BLaER1 treated with 17β-estradiol and CSF1 and Interleukin-3, amounts not matched to agents 10 nM and 100 nM (cell line): ENCODE data around the gene USP32.

Source experiments
- H3K27ac ChIP-seq, 11 experiments: shearing (Covaris generic); formaldehyde crosslinking; 2 replicates each; pipeline ENCODE4 v1.8.1; 2022
- H3K27me3 ChIP-seq, 11 experiments: shearing (Covaris generic); formaldehyde crosslinking; 2 replicates each; pipeline ENCODE4 v1.8.1; 2022
- H3K36me3 ChIP-seq, 11 experiments: shearing (Covaris generic); formaldehyde crosslinking; 2 replicates each; pipeline ENCODE4 v1.8.1; 2022
- H3K4me1 ChIP-seq, 10 experiments: shearing (Covaris generic); formaldehyde crosslinking; 2 replicates each; pipeline ENCODE4 v1.8.1; 2022
- H3K4me2 ChIP-seq, 11 experiments: shearing (Covaris generic); formaldehyde crosslinking; 2 replicates each; pipeline ENCODE4 v1.8.1; 2022
- H3K4me3 ChIP-seq, 10 experiments: shearing (Covaris generic); formaldehyde crosslinking; 2 replicates each; pipeline ENCODE4 v1.8.1; 2022
- H3K9ac ChIP-seq, 11 experiments: shearing (Covaris generic); formaldehyde crosslinking; 2 replicates each; pipeline ENCODE4 v1.8.1; 2022
- H3K9me3 ChIP-seq, 11 experiments: shearing (Covaris generic); formaldehyde crosslinking; replicated peaks in 1 of 11; 2 replicates each; pipeline ENCODE4 v1.8.1; 2022
- H4K20me1 ChIP-seq, 11 experiments: shearing (Covaris generic); formaldehyde crosslinking; 2 replicates each; pipeline ENCODE4 v1.8.1; 2022
- Cebpa-rat ChIP-seq, 11 experiments: shearing (Covaris generic); IDR thresholded peaks; 2 replicates each; pipeline ENCODE4 v1.8.1; 2022

The USP32 gene

GRCh38 chr17:60174035-60174434, 217.9 kb downstream of the USP32 start:
- Histone ChIP-seq H3K9ac (no peak overlapping the region), H4K20me1 (peaks cover 0 to 21% (median 0%) of the 10 kb centered on the region in 11 experiments; a peak in 4 of 22 replicates), H3K4me2 (0 out of 22 replicates have a peak overlapping the region, but pooled peaks of 1 of the 11 experiments have one; percentile 27), H3K4me1 (peaks cover 13 to 55% (median 31%) of the 10 kb centered on the region in 10 experiments), H3K4me3 (no peak overlapping the region), H3K27me3 (no peaks in the 10 kb centered on the region), H3K27ac (no peak overlapping the region), H3K36me3 (peaks cover 9 to 41% (median 20%) of the 10 kb centered on the region in 11 experiments; a peak in 20 of 22 replicates), H3K9me3 (no peaks in the 10 kb centered on the region)
- no peak for TF ChIP-seq Cebpa-rat (IDR thresholded peaks at IDR 0.05)

GRCh38 chr17:60173304-60173819, 218.6 kb downstream of the USP32 start:
- Histone ChIP-seq H3K27me3 (no peaks in the 10 kb centered on the region), H3K4me3 (no peak overlapping the region), H4K20me1 (peaks cover 0 to 21% (median 0%) of the 10 kb centered on the region in 11 experiments; a peak in 4 of 22 replicates), H3K36me3 (peaks cover 2 to 34% (median 14%) of the 10 kb centered on the region in 11 experiments; a peak in 19 of 22 replicates), H3K9ac (no peak overlapping the region), H3K4me1 (peaks cover 13 to 58% (median 31%) of the 10 kb centered on the region in 10 experiments), H3K9me3 (no peaks in the 10 kb centered on the region), H3K27ac (no peak overlapping the region), H3K4me2 (peak overlapping the region in 2 of 11 experiments; percentile 6 to 27; a peak in 2 of 22 replicates)
- TF ChIP-seq Cebpa-rat (IDR thresholded peaks at IDR 0.05): no peak

DNA sequence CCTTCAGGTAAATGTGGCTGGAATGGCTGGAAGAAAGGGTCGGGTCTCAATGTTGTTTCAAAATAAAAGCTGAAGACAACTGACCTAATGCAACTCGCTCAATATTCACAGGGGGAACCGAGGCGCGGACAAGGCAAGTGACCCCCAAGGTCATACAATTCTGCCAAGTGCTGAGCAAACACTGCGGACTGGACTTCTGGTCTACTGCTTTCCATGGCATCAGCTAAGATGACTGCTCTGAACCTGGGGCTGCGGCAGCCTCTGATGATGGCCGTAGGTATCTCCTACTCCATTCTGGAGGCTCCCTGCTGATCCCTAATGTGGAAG, 220.2 kb downstream of the USP32 start:
- H3K36me3 ChIP-seq: peaks cover 0 to 22% (median 5%) of the 10 kb centered on the region in 11 experiments; a peak in 10 of 22 replicates
- no peak for TF ChIP-seq Cebpa-rat (IDR thresholded peaks at IDR 0.05)
- H3K27ac ChIP-seq: peak overlapping the region in 3 of 11 experiments; percentile 14 to 57 (median 53); a peak in 1 of 22 replicates
- no peaks in the 10 kb centered on the region for H3K9me3 ChIP-seq
- H3K9ac ChIP-seq: no peak overlapping the region
- H3K27me3 ChIP-seq: no peaks in the 10 kb centered on the region
- peaks cover 13 to 68% (median 31%) of the 10 kb centered on the region in 10 experiments for H3K4me1 ChIP-seq
- H3K4me3 ChIP-seq: no peak overlapping the region
- H4K20me1 ChIP-seq: peaks cover 0 to 20% (median 0%) of the 10 kb centered on the region in 11 experiments; a peak in 4 of 22 replicates
- H3K4me2 ChIP-seq: peak overlapping the region in 1 of 11 experiments; percentile 41; a peak in 2 of 22 replicates

- TF ChIP-seq Cebpa-rat (IDR thresholded peaks at IDR 0.05): 0 out of 22 replicates have a peak, but pooled peaks of 1 of the 11 experiments have one; percentile 1
- peak overlapping the region; percentile 15 to 83 (median 68) for H3K4me2 ChIP-seq
- no peak overlapping the region for H3K9ac ChIP-seq
- H3K36me3 ChIP-seq: peaks cover 0 to 16% (median 0%) of the 10 kb centered on the region in 11 experiments; a peak in 4 of 22 replicates
- H3K27me3 ChIP-seq: no peaks in the 10 kb centered on the region
- peaks cover 13 to 74% (median 35%) of the 10 kb centered on the region in 10 experiments for H3K4me1 ChIP-seq
- H3K4me3 ChIP-seq: no peak overlapping the region
- no peaks in the 10 kb centered on the region for H3K9me3 ChIP-seq
- peak overlapping the region in 8 of 11 experiments; percentile 13 to 74 (median 55); a peak in 10 of 22 replicates for H3K27ac ChIP-seq
- peaks cover 0 to 16% (median 0%) of the 10 kb centered on the region in 11 experiments; a peak in 4 of 22 replicates for H4K20me1 ChIP-seq
These were observed 220.8 kb downstream of the USP32 start for GRCh38 chr17:60170835-60171752.

GRCh38 chr17:60169921-60170817, 221.8 kb downstream of the USP32 start:
- peak in 2 of 11 experiments; percentile 38 to 39; a peak in 2 of 22 replicates for TF ChIP-seq Cebpa-rat (IDR thresholded peaks at IDR 0.05)
- peak overlapping the region in 10 of 11 experiments; percentile 6 to 74 (median 53); a peak in 18 of 22 replicates for H3K27ac ChIP-seq
- H3K36me3 ChIP-seq: peaks cover 0 to 9% (median 0%) of the 10 kb centered on the region in 11 experiments; a peak in 3 of 22 replicates
- peaks cover 0 to 16% (median 0%) of the 10 kb centered on the region in 11 experiments; a peak in 4 of 22 replicates for H4K20me1 ChIP-seq
- H3K9ac ChIP-seq: peak overlapping the region in 3 of 11 experiments; percentile 14 to 33 (median 28); a peak in 2 of 22 replicates
- H3K27me3 ChIP-seq: no peaks in the 10 kb centered on the region
- H3K4me1 ChIP-seq: peaks cover 13 to 83% (median 44%) of the 10 kb centered on the region in 10 experiments
- H3K4me2 ChIP-seq: peak overlapping the region; percentile 15 to 83 (median 68)
- H3K9me3 ChIP-seq: no peaks in the 10 kb centered on the region
- peak overlapping the region in 1 of 10 experiments; percentile 26; a peak in 1 of 20 replicates for H3K4me3 ChIP-seq

DNA sequence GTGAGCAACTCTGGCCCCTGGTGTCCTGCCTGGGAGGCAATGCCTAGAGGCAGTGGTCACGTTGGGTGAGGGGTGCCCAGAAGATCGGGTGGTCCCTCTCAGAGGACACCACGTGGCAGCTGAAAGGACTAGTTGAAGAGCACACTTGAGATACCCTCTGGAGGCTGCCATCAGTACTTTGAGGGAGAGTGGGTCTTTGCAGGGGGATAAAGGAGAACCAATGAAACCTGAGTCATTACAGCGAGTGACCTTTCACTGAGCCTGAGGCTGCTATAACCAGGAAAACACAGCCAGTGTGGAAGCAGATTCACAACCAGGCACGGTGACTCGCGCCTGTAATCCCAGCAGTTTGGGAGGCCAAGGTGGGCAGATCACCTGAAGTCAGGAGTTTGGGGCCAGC, 223.3 kb downstream of the USP32 start:
- no peaks in the 10 kb centered on the region for H3K27me3 ChIP-seq
- no peaks in the 10 kb centered on the region for H3K9me3 ChIP-seq
- TF ChIP-seq Cebpa-rat (IDR thresholded peaks at IDR 0.05): no peak
- no peaks in the 10 kb centered on the region for H3K36me3 ChIP-seq
- H3K4me3 ChIP-seq: no peak overlapping the region
- H3K27ac ChIP-seq: no peak overlapping the region
- H3K4me1 ChIP-seq: peaks cover 13 to 78% (median 44%) of the 10 kb centered on the region in 10 experiments
- H3K4me2 ChIP-seq: no peak overlapping the region
- peaks cover 0 to 5% (median 0%) of the 10 kb centered on the region in 11 experiments; a peak in 3 of 22 replicates for H4K20me1 ChIP-seq
- no peak overlapping the region for H3K9ac ChIP-seq

DNA sequence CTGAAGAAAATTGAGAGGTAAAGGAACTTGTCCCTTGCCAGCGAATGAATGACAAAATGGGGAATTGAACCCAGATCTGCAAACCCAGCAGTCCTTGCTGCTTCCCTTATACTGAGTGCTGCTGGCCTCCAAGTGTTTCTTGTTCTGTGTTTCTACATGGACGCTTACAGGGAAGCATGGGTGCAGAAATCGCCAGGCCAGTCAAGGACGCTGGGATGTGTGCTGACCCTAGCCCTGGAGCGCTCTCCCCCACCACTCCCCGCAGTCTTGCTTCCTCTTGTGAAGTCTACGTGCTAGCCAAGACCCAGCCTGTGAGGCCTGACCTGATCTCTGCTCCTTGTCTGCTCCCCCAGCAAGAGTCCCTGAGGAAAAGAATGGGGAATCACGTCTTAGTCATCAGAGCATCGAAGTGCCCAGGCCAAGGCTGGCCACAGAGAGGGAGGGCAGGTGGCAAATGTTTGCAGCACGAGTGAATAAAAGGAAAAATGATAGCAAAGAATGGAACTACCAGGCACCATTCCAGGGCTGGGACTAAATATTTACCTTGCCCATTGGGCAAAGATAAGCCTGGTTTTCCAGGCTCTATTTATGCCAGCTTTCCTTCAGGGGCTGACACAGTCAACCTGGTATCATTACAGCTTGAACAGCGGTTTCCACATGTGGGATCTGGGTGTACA, 224.7 kb downstream of the USP32 start:
- Histone ChIP-seq H3K9ac (no peak overlapping the region), H3K4me2 (peak overlapping the region in 3 of 11 experiments; percentile 31 to 77 (median 75); a peak in 6 of 22 replicates), H3K27ac (no peak overlapping the region), H4K20me1 (no peaks in the 10 kb centered on the region), H3K27me3 (no peaks in the 10 kb centered on the region), H3K36me3 (no peaks in the 10 kb centered on the region), H3K9me3 (no peaks in the 10 kb centered on the region), H3K4me3 (no peak overlapping the region), H3K4me1 (peaks cover 19 to 80% (median 53%) of the 10 kb centered on the region in 10 experiments)
- no peak for TF ChIP-seq Cebpa-rat (IDR thresholded peaks at IDR 0.05)

GRCh38 chr17:60165971-60166370, 226.0 kb downstream of the USP32 start:
- Histone ChIP-seq H3K4me3 (no peak overlapping the region), H3K4me2 (peak overlapping the region in 9 of 11 experiments; percentile 8 to 77 (median 49); a peak in 14 of 22 replicates), H3K27me3 (no peaks in the 10 kb centered on the region), H3K9ac (no peak overlapping the region), H3K27ac (no peak overlapping the region), H4K20me1 (no peaks in the 10 kb centered on the region), H3K9me3 (no peaks in the 10 kb centered on the region), H3K4me1 (peaks cover 31 to 80% (median 60%) of the 10 kb centered on the region in 10 experiments), H3K36me3 (no peaks in the 10 kb centered on the region)
- no peak for TF ChIP-seq Cebpa-rat (IDR thresholded peaks at IDR 0.05)
